Lower leg skin (tissue), 3 donors: Measurements from ENCODE around the gene RAMP3.

Experiments
- CTCF ChIP-seq, 3 donors: fragments of 450-650 bp; IDR thresholded peaks; one replicate each; pipeline ENCODE4 v1.5.1; 2016; ENCODE audit warnings: antibody characterized with exemption in 3 of 3, mild to moderate bottlenecking in 3 of 3, moderate library complexity in 2 of 3
- POLR2A ChIP-seq, 2 donors: fragments of 450-650 bp; IDR thresholded peaks; one replicate each; pipeline ENCODE4 v1.6.1; 2016 to 2017; ENCODE audit warnings: antibody characterized with exemption in 2 of 2, mild to moderate bottlenecking in 1 of 2, moderate library complexity in 1 of 2

- TF ChIP-seq POLR2A (IDR thresholded peaks at IDR 0.05) (no peak), CTCF (IDR thresholded peaks at IDR 0.05) (no peak)
These were observed 28.7 kb downstream of the RAMP3 start for GRCh38 chr7:45186261-45186813.
